ENCODE measurements around the gene P2RX1.
"Not testable (repeated sequence)": the region's sequence is repeated elsewhere in the genome, so short reads cannot be mapped to it uniquely, and the experiment has no call there.

Gene P2RX1

GRCh38 chr17:3861761-3862681, 54.2 kb downstream of the P2RX1 start:
- no peak for DNase-seq (ENCODE audit: low read depth in 1 of 2, low spot score in 1 of 2)

GRCh38 chr17:3860939-3861700, 55.1 kb downstream of the P2RX1 start:
- DNase-seq (ENCODE audit: low read depth in 1 of 2, low spot score in 1 of 2): no peak

GRCh38 chr17:3859940-3860339, 56.3 kb downstream of the P2RX1 start:
- no peak for DNase-seq (ENCODE audit: low read depth in 1 of 2, low spot score in 1 of 2)

GRCh38 chr17:3857261-3858105, 58.8 kb downstream of the P2RX1 start:
- no peak for DNase-seq (ENCODE audit: low read depth in 1 of 2, low spot score in 1 of 2)

GRCh38 chr17:3854204-3854603, 62.1 kb downstream of the P2RX1 start:
- not testable (repeated sequence) for DNase-seq (ENCODE audit: low read depth in 1 of 2, low spot score in 1 of 2)

GRCh38 chr17:3852561-3852960, 63.7 kb downstream of the P2RX1 start:
- DNase-seq (ENCODE audit: low read depth in 1 of 2, low spot score in 1 of 2): no peak

GRCh38 chr17:3851461-3852100, 64.7 kb downstream of the P2RX1 start:
- no peak for DNase-seq (ENCODE audit: low read depth in 1 of 2, low spot score in 1 of 2)

GRCh38 chr17:3848229-3848835, 67.9 kb downstream of the P2RX1 start:
- no peak for DNase-seq (ENCODE audit: low read depth in 1 of 2, low spot score in 1 of 2)

GRCh38 chr17:3847165-3847670, 69.0 kb downstream of the P2RX1 start:
- DNase-seq (ENCODE audit: low read depth in 1 of 2, low spot score in 1 of 2): no peak
